ENCODE measurements around the gene GIT1. TPM values are rescaled to one million over a fixed set of nuclear protein-coding genes. Genes with fewer than 3 reads are reported as not detected.

The GIT1 gene
- total and polyA plus RNA-seq, 2 of the 13 experiments (the other 11 are each of a cell fraction or from before 2014, with no cell fraction given), result 14.2 to 30.8 TPM

DNA sequence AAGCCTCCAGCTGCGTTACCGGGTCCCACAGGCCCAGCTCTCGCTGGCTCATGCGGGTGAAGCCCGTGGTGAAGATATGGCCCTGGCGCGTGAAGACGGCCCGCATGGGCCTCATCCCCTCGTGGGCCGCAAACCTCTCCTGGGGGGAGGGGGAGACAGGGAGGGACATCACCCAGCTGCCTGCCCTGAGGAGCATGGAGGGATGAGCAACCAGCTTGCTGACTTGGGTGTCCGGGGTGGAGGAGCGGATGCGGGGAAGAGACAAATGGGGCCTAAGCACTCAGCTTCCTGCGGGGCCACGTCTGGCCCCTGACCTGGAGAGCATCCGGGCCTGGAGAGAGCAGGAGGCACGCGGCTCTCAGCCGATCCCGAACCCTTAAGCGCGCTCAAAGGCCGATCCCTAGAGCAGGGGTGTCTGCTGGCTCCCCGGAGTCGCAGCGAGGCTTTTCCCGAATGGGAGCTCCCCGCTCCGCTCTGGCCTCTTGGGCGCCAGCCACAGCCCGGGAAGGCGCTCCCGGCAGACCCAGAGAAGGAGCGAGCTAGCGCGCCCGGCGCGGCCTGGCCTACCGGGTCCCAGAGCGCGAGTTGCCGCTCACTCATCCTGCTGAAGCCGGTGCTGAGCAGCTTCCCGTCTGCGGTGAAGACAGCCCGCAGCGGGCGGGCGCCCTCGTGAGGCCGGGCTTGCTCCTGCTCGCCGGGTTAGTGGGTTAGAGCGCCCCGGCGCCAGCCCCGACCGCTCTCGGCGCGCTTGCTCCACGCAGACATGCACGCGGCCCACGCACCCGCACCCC, 28.2 kb upstream of the GIT1 start (continued):
- 0 out of 2 replicates have a peak, but pooled peaks have one; percentile 49 for TF ChIP-seq ZNF567 (CRISPR knock-in tag; IDR thresholded peaks at IDR 0.05; ENCODE audit: borderline replicate concordance)
- no peak for TF ChIP-seq NCOA5 (CRISPR knock-in tag; IDR thresholded peaks at IDR 0.05)
- peak; percentile 61 for TF ChIP-seq HOXA3 (CRISPR knock-in tag; IDR thresholded peaks at IDR 0.05)
- TF ChIP-seq, protein P1, sequence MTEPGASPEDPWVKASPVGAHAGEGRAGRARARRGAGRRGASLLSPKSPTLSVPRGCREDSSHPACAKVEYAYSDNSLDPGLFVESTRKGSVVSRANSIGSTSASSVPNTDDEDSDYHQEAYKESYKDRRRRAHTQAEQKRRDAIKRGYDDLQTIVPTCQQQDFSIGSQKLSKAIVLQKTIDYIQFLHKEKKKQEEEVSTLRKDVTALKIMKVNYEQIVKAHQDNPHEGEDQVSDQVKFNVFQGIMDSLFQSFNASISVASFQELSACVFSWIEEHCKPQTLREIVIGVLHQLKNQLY (CRISPR knock-in tag; IDR thresholded peaks at IDR 0.05), result no peak
- no peak for TF ChIP-seq HOXA7 (CRISPR knock-in tag; IDR thresholded peaks at IDR 0.05)
- TF ChIP-seq TOPORS (CRISPR knock-in tag; IDR thresholded peaks at IDR 0.05), result no peak
- TF ChIP-seq CEBPB (IDR thresholded peaks at IDR 0.05; ENCODE audit: borderline replicate concordance, low read depth, low read length), result no peak
- no peak for TF ChIP-seq NFYC (CRISPR knock-in tag; IDR thresholded peaks at IDR 0.05)
- TF ChIP-seq KDM3A (CRISPR knock-in tag; IDR thresholded peaks at IDR 0.05; ENCODE audit: low read depth), result peak; percentile 69
- no peak for TF ChIP-seq ZNF263 (CRISPR knock-in tag; IDR thresholded peaks at IDR 0.05)
- no peak for TF ChIP-seq ZNF17 (CRISPR knock-in tag; IDR thresholded peaks at IDR 0.05)
- TF ChIP-seq ZNF441 (CRISPR knock-in tag; IDR thresholded peaks at IDR 0.05; ENCODE audit: borderline replicate concordance), result no peak
- TF ChIP-seq ZMYM4 (CRISPR knock-in tag; IDR thresholded peaks at IDR 0.05), result peak; percentile 60; the same call in 1 of the 2 replicates
- TF ChIP-seq HDAC2 (CRISPR knock-in tag; IDR thresholded peaks at IDR 0.05), result no peak
- no peak for TF ChIP-seq ZNF34 (CRISPR knock-in tag; IDR thresholded peaks at IDR 0.05; ENCODE audit: borderline replicate concordance)
- TF ChIP-seq, protein P2, sequence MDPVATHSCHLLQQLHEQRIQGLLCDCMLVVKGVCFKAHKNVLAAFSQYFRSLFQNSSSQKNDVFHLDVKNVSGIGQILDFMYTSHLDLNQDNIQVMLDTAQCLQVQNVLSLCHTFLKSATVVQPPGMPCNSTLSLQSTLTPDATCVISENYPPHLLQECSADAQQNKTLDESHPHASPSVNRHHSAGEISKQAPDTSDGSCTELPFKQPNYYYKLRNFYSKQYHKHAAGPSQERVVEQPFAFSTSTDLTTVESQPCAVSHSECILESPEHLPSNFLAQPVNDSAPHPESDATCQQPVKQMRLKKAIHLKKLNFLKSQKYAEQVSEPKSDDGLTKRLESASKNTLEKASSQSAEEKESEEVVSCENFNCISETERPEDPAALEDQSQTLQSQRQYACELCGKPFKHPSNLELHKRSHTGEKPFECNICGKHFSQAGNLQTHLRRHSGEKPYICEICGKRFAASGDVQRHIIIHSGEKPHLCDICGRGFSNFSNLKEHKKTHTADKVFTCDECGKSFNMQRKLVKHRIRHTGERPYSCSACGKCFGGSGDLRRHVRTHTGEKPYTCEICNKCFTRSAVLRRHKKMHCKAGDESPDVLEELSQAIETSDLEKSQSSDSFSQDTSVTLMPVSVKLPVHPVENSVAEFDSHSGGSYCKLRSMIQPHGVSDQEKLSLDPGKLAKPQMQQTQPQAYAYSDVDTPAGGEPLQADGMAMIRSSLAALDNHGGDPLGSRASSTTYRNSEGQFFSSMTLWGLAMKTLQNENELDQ (CRISPR knock-in tag; IDR thresholded peaks at IDR 0.05; ENCODE audit: borderline replicate concordance), result no peak
- TF ChIP-seq, protein P3, sequence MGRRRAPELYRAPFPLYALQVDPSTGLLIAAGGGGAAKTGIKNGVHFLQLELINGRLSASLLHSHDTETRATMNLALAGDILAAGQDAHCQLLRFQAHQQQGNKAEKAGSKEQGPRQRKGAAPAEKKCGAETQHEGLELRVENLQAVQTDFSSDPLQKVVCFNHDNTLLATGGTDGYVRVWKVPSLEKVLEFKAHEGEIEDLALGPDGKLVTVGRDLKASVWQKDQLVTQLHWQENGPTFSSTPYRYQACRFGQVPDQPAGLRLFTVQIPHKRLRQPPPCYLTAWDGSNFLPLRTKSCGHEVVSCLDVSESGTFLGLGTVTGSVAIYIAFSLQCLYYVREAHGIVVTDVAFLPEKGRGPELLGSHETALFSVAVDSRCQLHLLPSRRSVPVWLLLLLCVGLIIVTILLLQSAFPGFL (CRISPR knock-in tag; IDR thresholded peaks at IDR 0.05), result no peak
- TF ChIP-seq FOSL1 (CRISPR knock-in tag; IDR thresholded peaks at IDR 0.05; ENCODE audit: borderline replicate concordance), result no peak
- no peak for TF ChIP-seq ZZZ3 (CRISPR knock-in tag; IDR thresholded peaks at IDR 0.05; ENCODE audit: borderline replicate concordance)
- TF ChIP-seq ZSCAN20 (CRISPR knock-in tag; IDR thresholded peaks at IDR 0.05; ENCODE audit: borderline replicate concordance), result peak; percentile 87; the same call in 1 of the 2 replicates
- TF ChIP-seq, protein P4, sequence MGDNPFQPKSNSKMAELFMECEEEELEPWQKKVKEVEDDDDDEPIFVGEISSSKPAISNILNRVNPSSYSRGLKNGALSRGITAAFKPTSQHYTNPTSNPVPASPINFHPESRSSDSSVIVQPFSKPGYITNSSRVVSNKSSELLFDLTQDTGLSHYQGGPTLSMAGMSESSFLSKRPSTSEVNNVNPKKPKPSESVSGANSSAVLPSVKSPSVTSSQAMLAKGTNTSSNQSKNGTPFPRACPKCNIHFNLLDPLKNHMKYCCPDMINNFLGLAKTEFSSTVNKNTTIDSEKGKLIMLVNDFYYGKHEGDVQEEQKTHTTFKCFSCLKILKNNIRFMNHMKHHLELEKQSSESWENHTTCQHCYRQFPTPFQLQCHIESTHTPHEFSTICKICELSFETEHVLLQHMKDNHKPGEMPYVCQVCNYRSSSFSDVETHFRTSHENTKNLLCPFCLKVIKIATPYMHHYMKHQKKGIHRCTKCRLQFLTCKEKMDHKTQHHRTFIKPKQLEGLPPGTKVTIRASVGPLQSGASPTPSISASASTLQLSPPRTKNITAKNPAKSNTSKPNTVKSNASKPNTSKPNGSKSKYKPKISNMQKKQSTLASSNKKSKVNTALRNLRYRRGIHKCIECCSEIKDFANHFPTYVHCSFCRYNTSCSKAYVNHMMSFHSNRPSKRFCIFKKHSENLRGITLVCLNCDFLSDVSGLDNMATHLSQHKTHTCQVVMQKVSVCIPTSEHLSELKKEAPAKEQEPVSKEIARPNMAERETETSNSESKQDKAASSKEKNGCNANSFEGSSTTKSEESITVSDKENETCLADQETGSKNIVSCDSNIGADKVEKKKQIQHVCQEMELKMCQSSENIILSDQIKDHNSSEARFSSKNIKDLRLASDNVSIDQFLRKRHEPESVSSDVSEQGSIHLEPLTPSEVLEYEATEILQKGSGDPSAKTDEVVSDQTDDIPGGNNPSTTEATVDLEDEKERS (CRISPR knock-in tag; IDR thresholded peaks at IDR 0.05), result no peak
- TF ChIP-seq SRSF1 (optimal IDR thresholded peaks at IDR 0.05; ENCODE audit: low read depth, low read length), result no peak
- TF ChIP-seq ZNF619 (CRISPR knock-in tag; IDR thresholded peaks at IDR 0.05), result no peak
